CD4-positive, alpha-beta memory T cell (primary cell): Measurements from ENCODE around the gene SSTR4. TPM values are rescaled to one million over a fixed set of nuclear protein-coding genes. Genes with fewer than 3 reads are reported as not detected.

Source experiments
- CTCF ChIA-PET: fragments of 350-600 bp; sonication (Branson Sonifier 250); formaldehyde crosslinking; loops from one replicate; lab custom pipeline; 2021; ENCODE audit warnings: inconsistent platforms; ENCODE audit not compliant: partially characterized antibody; lab: Charles Lee
- POLR2A ChIA-PET: fragments of 350-600 bp; sonication (Branson Sonifier 250); formaldehyde crosslinking; loops from one replicate; lab custom pipeline; 2021; ENCODE audit not compliant: partially characterized antibody; lab: Charles Lee
- DNase-seq, 5 donors: peaks; one replicate each; pipeline versions ENCODE4 v3.0.0 to v3.0.0-alpha.2; 2020 to 2022; ENCODE audit warnings: mixed read lengths in 1 of 5
- H3K27ac ChIP-seq: one replicate; pipeline ENCODE4 v1.7.0; 2013; ENCODE audit warnings: low read depth, low read length
- H3K27me3 ChIP-seq: 2 replicates; pipeline ENCODE4 v1.7.0; 2013; ENCODE audit warnings: mild to moderate bottlenecking, low read length, moderate library complexity; ENCODE audit not compliant: insufficient read depth
- H3K36me3 ChIP-seq: 2 replicates; pipeline ENCODE4 v1.7.0; 2013; ENCODE audit warnings: mild to moderate bottlenecking, low read length, moderate library complexity; ENCODE audit not compliant: insufficient read depth
- H3K4me1 ChIP-seq: 2 replicates; pipeline ENCODE4 v1.7.0; 2013; ENCODE audit warnings: mild to moderate bottlenecking, low read length, moderate library complexity; ENCODE audit not compliant: insufficient read depth
- H3K4me3 ChIP-seq, 2 donors: one replicate each; pipeline ENCODE4 v1.7.0; 2013; ENCODE audit warnings: low read length in 2 of 2, mild to moderate bottlenecking in 1 of 2
- H3K9me3 ChIP-seq, 2 donors: one replicate each; pipeline ENCODE4 v1.7.0; 2013; ENCODE audit warnings: low read length in 2 of 2, control low read depth in 1 of 2; ENCODE audit not compliant: control insufficient read depth in 1 of 2
- H3K27ac Mint-ChIP-seq, 7 donors: one replicate each; pipeline ENCODE4 v1.8.0; 2020 to 2021; ENCODE audit warnings: mixed read lengths in 7 of 7, mild to moderate bottlenecking in 6 of 7, inconsistent platforms in 3 of 7, moderate library complexity in 3 of 7
- H3K27me3 Mint-ChIP-seq, 2 donors: one replicate each; pipeline ENCODE4 v1.8.0; 2020 to 2021; ENCODE audit warnings: mixed read lengths in 2 of 2
- H3K36me3 Mint-ChIP-seq, 2 donors: one replicate each; pipeline ENCODE4 v1.8.0; 2020 to 2021; ENCODE audit warnings: mixed read lengths in 2 of 2, inconsistent platforms in 1 of 2, mild to moderate bottlenecking in 1 of 2
- H3K4me1 Mint-ChIP-seq, 4 donors: one replicate each; pipeline ENCODE4 v1.8.0; 2020 to 2021; ENCODE audit warnings: mixed read lengths in 4 of 4, mild to moderate bottlenecking in 1 of 4
- H3K4me3 Mint-ChIP-seq, 8 donors: one replicate each; pipeline ENCODE4 v1.8.0; 2020 to 2021; ENCODE audit warnings: mixed read lengths in 8 of 8, mild to moderate bottlenecking in 7 of 8, moderate library complexity in 6 of 8, inconsistent platforms in 3 of 8
- H3K9me3 Mint-ChIP-seq, 8 donors: one replicate each; pipeline ENCODE4 v1.8.0; 2020 to 2021; ENCODE audit warnings: mixed read lengths in 8 of 8, mild to moderate bottlenecking in 5 of 8, inconsistent platforms in 3 of 8, moderate library complexity in 1 of 8
- intact Hi-C: fragments of 100-400 bp; cut with micrococcal nuclease; formaldehyde crosslinking; loops from one replicate; pipeline ENCODE4 v1.15.1; 2023
- polyA plus RNA-seq, 2 donors: library from polyadenylated mRNA; unstranded; fragments of 300-500 nt; fragmentation: Illumina TruSeq; gene quantifications; one replicate each; pipeline ENCODE4 v1.2.3, GENCODE V29; 2021
- total RNA-seq, 2 experiments: library from RNA; stranded (reverse); gene quantifications; one replicate each; pipeline ENCODE4 v1.2.3, GENCODE V29; 2021

The SSTR4 gene
- total and polyA plus RNA-seq, 4 experiments from 2014 or later: not detected

GRCh38 chr20:23008667-23009066 is 26.4 kb upstream of the SSTR4 start:
- Mint-ChIP-seq H3K9me3 (no peaks in the 10 kb centered on the region), H3K4me3 (no peak overlapping the region), H3K4me1 (no peaks in the 10 kb centered on the region), H3K27ac (no peak overlapping the region), H3K27me3 (no peaks in the 10 kb centered on the region), H3K36me3 (no peaks in the 10 kb centered on the region)
- Histone ChIP-seq H3K27ac (no peak overlapping the region), H3K36me3 (no peaks in the 10 kb centered on the region), H3K9me3 (no peaks in the 10 kb centered on the region), H3K4me3 (no peak overlapping the region), H3K27me3 (no peaks in the 10 kb centered on the region), H3K4me1 (no peaks in the 10 kb centered on the region)
- intact Hi-C loops: no loop called here
- ChIA-PET CTCF (no interaction called here), POLR2A (no interaction called here)
- DNase-seq: no peak

- Mint-ChIP-seq H3K4me1 (no peaks in the 10 kb centered on the region), H3K27me3 (no peaks in the 10 kb centered on the region), H3K9me3 (no peaks in the 10 kb centered on the region), H3K27ac (no peak overlapping the region), H3K36me3 (no peaks in the 10 kb centered on the region), H3K4me3 (no peak overlapping the region)
- no peaks in the 10 kb centered on the region for H3K36me3 ChIP-seq
- H3K9me3 ChIP-seq: no peaks in the 10 kb centered on the region
- H3K27ac ChIP-seq: no peak overlapping the region
- no peak overlapping the region for H3K4me3 ChIP-seq
- no peaks in the 10 kb centered on the region for H3K4me1 ChIP-seq
- DNase-seq: no peak
- intact Hi-C loops: no loop called here
- ChIA-PET CTCF (no interaction called here), POLR2A (no interaction called here)
- H3K27me3 ChIP-seq: no peaks in the 10 kb centered on the region
Observed at GRCh38 chr20:23009636-23010035, 25.5 kb upstream of the SSTR4 start.

- no peaks in the 10 kb centered on the region for H3K4me1 ChIP-seq
- H3K27me3 Mint-ChIP-seq: no peaks in the 10 kb centered on the region
- H3K36me3 ChIP-seq: no peaks in the 10 kb centered on the region
- no peaks in the 10 kb centered on the region for H3K27me3 ChIP-seq
- H3K4me1 Mint-ChIP-seq: no peaks in the 10 kb centered on the region
- POLR2A ChIA-PET: no interaction called here
- H3K4me3 ChIP-seq: no peak overlapping the region
- no peaks in the 10 kb centered on the region for H3K36me3 Mint-ChIP-seq
- H3K4me3 Mint-ChIP-seq: no peak overlapping the region
- intact Hi-C loops: no loop called here
- no peaks in the 10 kb centered on the region for H3K9me3 ChIP-seq
- CTCF ChIA-PET: no interaction called here
- no peak for DNase-seq
- H3K9me3 Mint-ChIP-seq: no peaks in the 10 kb centered on the region
- H3K27ac ChIP-seq: no peak overlapping the region
- no peak overlapping the region for H3K27ac Mint-ChIP-seq
Observed at GRCh38 chr20:23010096-23010495, 25.0 kb upstream of the SSTR4 start.

GRCh38 chr20:23011008-23011721 is 23.9 kb upstream of the SSTR4 start:
- no peaks in the 10 kb centered on the region for H3K27me3 ChIP-seq
- no peak for DNase-seq
- CTCF ChIA-PET: no interaction called here
- intact Hi-C loops: no loop called here
- no peak overlapping the region for H3K27ac Mint-ChIP-seq
- no peaks in the 10 kb centered on the region for H3K9me3 ChIP-seq
- H3K27me3 Mint-ChIP-seq: no peaks in the 10 kb centered on the region
- POLR2A ChIA-PET: no interaction called here
- H3K9me3 Mint-ChIP-seq: no peaks in the 10 kb centered on the region
- no peak overlapping the region for H3K4me3 Mint-ChIP-seq
- H3K4me1 Mint-ChIP-seq: no peaks in the 10 kb centered on the region
- H3K36me3 Mint-ChIP-seq: no peaks in the 10 kb centered on the region
- no peaks in the 10 kb centered on the region for H3K36me3 ChIP-seq
- H3K4me1 ChIP-seq: no peaks in the 10 kb centered on the region
- no peak overlapping the region for H3K27ac ChIP-seq
- no peak overlapping the region for H3K4me3 ChIP-seq

GRCh38 chr20:23013429-23013828 is 21.7 kb upstream of the SSTR4 start:
- ChIA-PET POLR2A (no interaction called here), CTCF (no interaction called here)
- no peaks in the 10 kb centered on the region for H3K9me3 ChIP-seq
- Mint-ChIP-seq H3K27ac (no peak overlapping the region), H3K9me3 (no peaks in the 10 kb centered on the region), H3K4me1 (no peaks in the 10 kb centered on the region), H3K4me3 (no peak overlapping the region), H3K36me3 (no peaks in the 10 kb centered on the region), H3K27me3 (no peaks in the 10 kb centered on the region)
- no peaks in the 10 kb centered on the region for H3K27me3 ChIP-seq
- H3K4me3 ChIP-seq: no peak overlapping the region
- no peak for DNase-seq
- no peaks in the 10 kb centered on the region for H3K36me3 ChIP-seq
- H3K27ac ChIP-seq: no peak overlapping the region
- intact Hi-C loops: no loop called here
- H3K4me1 ChIP-seq: no peaks in the 10 kb centered on the region

GRCh38 chr20:23017516-23017915 is 17.6 kb upstream of the SSTR4 start:
- H3K27me3 ChIP-seq: no peaks in the 10 kb centered on the region
- Mint-ChIP-seq H3K4me3 (no peak overlapping the region), H3K27me3 (no peaks in the 10 kb centered on the region), H3K36me3 (no peaks in the 10 kb centered on the region), H3K9me3 (no peaks in the 10 kb centered on the region), H3K27ac (no peak overlapping the region), H3K4me1 (no peaks in the 10 kb centered on the region)
- ChIA-PET POLR2A (no interaction called here), CTCF (no interaction called here)
- H3K36me3 ChIP-seq: no peaks in the 10 kb centered on the region
- DNase-seq: no peak
- no peak overlapping the region for H3K4me3 ChIP-seq
- H3K27ac ChIP-seq: no peak overlapping the region
- H3K4me1 ChIP-seq: no peaks in the 10 kb centered on the region
- H3K9me3 ChIP-seq: no peaks in the 10 kb centered on the region
- intact Hi-C loops: no loop called here

GRCh38 chr20:23018432-23018831 is 16.7 kb upstream of the SSTR4 start:
- no peaks in the 10 kb centered on the region for H3K36me3 ChIP-seq
- H3K27me3 Mint-ChIP-seq: no peaks in the 10 kb centered on the region
- H3K4me3 Mint-ChIP-seq: no peak overlapping the region
- H3K4me3 ChIP-seq: no peak overlapping the region
- DNase-seq: no peak
- H3K27ac Mint-ChIP-seq: no peak overlapping the region
- intact Hi-C loops: no loop called here
- no peaks in the 10 kb centered on the region for H3K4me1 Mint-ChIP-seq
- H3K36me3 Mint-ChIP-seq: no peaks in the 10 kb centered on the region
- H3K4me1 ChIP-seq: no peaks in the 10 kb centered on the region
- ChIA-PET CTCF (no interaction called here), POLR2A (no interaction called here)
- no peaks in the 10 kb centered on the region for H3K27me3 ChIP-seq
- H3K9me3 Mint-ChIP-seq: no peaks in the 10 kb centered on the region
- no peak overlapping the region for H3K27ac ChIP-seq
- no peaks in the 10 kb centered on the region for H3K9me3 ChIP-seq

GRCh38 chr20:23018941-23019340 is 16.2 kb upstream of the SSTR4 start:
- no peak overlapping the region for H3K4me3 Mint-ChIP-seq
- H3K27me3 Mint-ChIP-seq: no peaks in the 10 kb centered on the region
- H3K36me3 ChIP-seq: no peaks in the 10 kb centered on the region
- no peaks in the 10 kb centered on the region for H3K4me1 ChIP-seq
- intact Hi-C loops: no loop called here
- H3K27me3 ChIP-seq: no peaks in the 10 kb centered on the region
- H3K27ac ChIP-seq: no peak overlapping the region
- CTCF ChIA-PET: no interaction called here
- H3K9me3 ChIP-seq: no peaks in the 10 kb centered on the region
- H3K4me1 Mint-ChIP-seq: no peaks in the 10 kb centered on the region
- no peaks in the 10 kb centered on the region for H3K9me3 Mint-ChIP-seq
- no peak overlapping the region for H3K27ac Mint-ChIP-seq
- POLR2A ChIA-PET: no interaction called here
- no peaks in the 10 kb centered on the region for H3K36me3 Mint-ChIP-seq
- no peak overlapping the region for H3K4me3 ChIP-seq
- no peak for DNase-seq
